Activated CD4-positive, CD25-positive, alpha-beta regulatory T cell (primary cell): ENCODE results near the gene SLC29A3.

Experiments
- DNase-seq, 4 experiments: peaks; one replicate each; lab custom pipeline; 2025; lab: John Stamatoyannopoulos, UW

Gene SLC29A3

GRCh38 chr10:71371750-71372166 is 52.7 kb downstream of the SLC29A3 start:
- no peak for DNase-seq

DNA sequence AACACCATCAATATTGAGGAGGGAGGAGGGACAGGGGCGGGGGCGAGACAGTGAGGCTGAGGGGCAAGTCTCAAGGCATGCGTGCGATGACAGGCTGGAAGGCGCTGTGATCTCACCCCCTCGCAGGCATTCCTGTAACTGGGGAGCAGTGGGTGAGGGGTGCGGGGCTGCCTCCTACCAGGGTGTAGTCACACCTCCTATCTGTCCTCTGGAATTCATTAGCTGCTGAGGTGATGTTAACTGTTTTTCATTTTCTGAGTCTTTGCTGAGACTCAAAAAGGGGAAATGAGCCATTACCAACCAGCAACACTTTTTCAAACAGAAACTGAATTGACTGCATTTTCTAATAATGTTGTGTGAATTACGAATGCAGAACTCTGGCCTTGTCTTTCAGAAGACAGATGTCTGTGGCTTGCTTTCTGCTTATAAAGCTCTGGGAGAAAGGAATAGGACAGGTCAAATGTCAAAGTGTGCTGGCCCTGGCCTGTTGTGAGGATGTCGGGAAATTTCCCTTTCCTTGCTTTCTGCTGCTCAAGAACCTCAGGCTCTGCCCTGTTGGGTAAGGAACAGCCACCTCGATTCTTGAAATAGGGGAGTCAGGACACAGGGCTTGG is 53.9 kb downstream of the SLC29A3 start:
- no peak for DNase-seq

GRCh38 chr10:71374481-71375233 is 55.6 kb downstream of the SLC29A3 start:
- DNase-seq = no peak

DNA sequence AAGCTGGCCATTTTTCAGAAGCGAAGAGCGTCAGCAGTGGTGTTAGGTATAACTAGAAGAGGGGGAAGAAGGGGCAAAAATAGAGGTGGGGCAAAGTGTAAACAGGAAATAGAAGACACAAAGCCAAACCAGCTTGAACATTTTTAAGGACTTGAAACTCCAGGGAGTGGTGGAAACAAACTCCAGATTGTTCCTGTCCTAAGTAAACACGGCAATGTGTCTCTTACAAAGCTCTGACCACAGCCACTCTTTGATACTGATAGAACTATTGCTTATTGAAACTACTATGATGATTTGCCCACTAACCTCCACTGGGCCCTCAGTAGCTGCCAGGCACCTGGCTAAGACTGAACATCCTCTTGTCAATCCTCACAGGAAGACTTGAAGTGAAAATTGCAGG is 56.9 kb downstream of the SLC29A3 start:
- no peak for DNase-seq

DNA sequence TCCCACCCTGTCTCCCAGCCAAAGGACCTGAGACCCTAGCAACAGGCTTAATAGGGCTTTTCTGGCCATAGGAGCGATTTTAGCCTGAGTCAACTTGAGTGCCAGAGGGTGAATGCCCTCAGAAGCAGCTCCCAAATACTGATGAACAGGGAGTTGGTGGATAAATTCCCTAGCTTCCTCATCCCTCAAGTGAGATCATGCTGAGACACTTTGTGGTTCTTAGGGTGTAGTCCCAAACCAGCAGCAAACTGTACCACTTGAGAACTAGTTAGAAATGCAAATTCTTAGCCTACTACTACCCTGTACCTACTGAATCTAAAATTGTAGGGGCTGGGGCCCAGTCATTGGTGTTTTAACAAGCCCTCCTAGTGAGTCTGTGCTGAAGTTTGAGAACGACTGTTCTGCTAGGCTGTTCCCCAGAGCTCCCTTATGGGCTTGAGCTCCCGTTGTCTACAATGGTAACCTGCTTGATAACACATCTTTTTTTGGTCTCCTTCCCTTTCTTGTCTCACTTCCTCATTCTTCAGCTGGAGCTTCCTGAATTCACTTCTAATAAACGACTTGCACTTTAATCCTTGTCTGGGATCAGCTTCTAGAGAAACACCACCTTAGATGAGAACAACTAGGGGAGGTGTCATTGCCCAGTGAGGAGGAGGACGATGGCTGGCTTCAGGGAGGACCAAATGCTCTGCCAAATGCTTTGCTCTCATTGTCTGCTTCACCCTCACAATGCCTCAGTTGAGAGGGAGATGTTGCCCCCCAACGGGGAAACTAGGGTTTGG is 59.5 kb downstream of the SLC29A3 start:
- no peak for DNase-seq

- no peak for DNase-seq
These were observed 60.2 kb downstream of the SLC29A3 start for GRCh38 chr10:71379118-71379766.

DNA sequence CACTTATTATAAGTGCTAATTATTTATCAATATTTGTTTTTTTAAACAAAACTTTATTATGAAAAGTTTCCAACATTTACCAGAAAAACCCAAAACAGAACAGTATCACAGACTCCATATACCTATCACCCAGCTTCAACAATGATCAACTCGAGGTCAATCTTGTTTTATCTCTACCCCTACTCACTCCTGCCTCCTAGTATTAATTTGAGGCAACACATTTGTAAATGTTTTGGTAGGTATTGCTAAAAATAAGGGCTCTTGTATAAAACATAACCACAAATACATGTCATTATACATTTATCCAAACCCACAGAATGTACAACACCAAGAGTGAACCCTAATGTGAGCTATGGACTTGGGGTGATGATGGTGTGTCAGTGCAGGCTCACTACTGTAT is 61.8 kb downstream of the SLC29A3 start:
- DNase-seq = no peak

DNA sequence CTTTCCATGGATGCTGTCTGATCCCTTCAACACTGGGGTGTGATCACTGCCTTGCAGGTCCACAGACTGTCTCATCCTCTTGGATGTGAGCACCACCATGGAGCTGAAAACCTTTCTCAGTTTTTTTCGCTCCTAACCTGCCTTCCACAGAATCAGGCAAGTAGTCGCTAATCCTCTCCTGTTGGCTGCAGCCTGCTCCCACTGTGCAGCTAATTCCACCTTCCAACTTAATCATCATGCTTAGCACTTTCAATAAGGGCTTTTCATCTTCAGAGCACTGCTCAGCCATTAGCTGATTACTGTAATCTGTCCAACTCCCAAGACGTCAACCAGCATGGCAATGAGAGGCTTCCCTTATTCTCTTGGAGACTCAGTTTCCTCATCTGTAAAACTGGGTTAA is 62.6 kb downstream of the SLC29A3 start:
- DNase-seq = no peak

- DNase-seq = no peak
These were observed 63.0 kb downstream of the SLC29A3 start for GRCh38 chr10:71382028-71382427.

- no peak for DNase-seq
These were observed 63.7 kb downstream of the SLC29A3 start for GRCh38 chr10:71382757-71383156.

GRCh38 chr10:71383972-71384687 is 65.1 kb downstream of the SLC29A3 start:
- DNase-seq = peak; percentile 22 to 64 (median 54)

DNA sequence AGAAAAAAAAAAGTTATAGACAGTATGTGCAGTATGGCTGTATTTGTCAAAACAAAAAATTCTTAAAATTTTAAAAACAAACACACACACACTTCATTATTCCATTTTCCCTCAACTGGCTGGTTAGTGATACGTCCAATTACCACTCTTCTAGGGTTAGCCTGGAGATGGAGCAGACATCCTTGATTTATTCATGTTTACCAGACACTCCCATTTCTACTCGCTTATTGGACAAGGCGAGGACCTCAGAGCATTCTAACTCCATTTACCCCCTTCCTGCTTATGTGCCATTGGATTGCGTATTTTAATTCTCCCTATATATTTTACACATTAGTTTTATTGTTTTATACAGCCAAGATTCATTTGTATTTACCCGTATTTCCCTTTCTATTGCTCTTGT is 69.1 kb downstream of the SLC29A3 start:
- DNase-seq = no peak

DNA sequence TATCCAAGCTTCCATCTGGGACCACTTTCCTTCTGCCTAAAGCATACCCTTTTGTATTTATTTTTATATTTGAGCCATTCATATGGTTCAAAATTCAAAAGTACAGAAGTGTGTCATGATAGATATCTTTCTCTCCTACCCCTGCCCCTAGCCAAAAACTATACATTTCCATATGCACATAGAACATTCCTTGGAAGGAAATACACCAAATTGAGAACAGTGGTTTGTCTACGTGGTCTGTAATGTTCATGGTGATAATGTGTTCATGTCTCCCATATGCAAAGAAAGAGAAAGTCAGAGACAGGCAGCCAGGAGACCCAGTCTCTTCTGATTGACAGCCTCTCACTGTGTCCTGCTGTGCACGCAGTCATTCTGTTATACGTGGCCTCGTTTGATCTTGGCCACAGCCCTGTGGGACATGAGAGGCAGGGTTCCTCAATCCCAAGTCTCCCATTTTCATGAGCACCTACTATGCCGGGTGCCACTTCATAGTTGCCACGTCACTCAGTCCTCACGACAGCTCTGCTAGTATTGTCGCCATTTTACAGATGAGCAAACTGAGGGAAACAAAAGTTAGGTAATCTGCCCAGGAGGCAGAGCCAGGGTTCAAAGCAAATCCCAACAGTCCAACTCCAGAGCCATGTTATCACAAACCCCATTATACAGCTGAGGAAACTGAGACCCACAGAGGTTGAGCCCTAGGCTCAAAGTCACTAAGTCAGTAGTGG is 69.7 kb downstream of the SLC29A3 start:
- DNase-seq = no peak

DNA sequence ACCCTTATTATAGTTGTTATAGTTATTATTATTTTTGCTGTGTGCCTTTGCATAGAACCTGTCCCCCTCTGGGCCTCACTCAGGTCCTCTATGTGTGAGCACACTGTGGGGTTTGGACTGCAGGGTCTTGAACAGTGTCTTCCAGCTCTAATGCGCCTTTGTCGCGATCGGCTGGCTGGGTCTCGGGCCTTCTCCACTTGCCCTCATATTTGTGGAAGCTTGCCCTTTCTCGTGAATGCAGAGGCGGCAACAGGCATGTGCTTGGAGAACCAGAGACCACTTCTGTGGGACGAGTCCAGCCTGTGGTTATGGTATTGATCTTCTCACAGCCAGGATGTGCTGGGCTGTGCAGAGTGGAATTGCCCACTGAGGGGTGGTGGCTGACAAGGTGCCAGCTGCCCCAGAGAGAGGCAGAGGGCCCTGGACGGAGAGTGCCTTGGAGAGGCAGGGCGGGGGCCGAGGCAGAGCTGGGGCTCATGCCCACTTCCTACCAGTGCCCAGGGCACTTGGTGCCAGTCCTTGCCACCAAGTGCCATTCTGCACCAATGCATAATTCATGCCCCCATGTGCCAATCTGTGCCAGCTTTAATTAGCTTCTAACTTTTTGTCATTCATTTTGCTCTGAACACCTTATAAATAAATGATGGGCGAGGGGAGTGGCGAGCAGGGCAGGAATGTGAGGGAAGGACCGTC is 70.9 kb downstream of the SLC29A3 start:
- no peak for DNase-seq

DNA sequence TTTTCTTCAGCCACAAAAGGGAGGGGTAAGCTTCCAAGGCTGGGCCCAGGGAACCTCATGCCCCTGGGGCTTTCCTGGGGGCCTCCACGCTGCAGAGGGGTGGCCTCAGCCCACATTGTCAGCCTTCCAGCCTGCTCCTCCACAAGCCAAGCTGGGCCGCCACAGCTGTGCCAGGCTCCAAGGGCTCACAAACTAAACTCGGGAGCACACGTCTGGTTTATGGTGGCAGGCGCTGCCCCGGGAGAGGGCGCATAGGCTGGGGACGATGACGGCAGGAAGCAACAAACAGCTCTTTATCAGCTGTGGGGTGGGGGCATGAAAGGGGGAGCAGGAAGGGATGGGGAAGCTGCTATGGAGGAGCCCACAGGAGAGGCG is 71.4 kb downstream of the SLC29A3 start:
- no peak for DNase-seq

DNA sequence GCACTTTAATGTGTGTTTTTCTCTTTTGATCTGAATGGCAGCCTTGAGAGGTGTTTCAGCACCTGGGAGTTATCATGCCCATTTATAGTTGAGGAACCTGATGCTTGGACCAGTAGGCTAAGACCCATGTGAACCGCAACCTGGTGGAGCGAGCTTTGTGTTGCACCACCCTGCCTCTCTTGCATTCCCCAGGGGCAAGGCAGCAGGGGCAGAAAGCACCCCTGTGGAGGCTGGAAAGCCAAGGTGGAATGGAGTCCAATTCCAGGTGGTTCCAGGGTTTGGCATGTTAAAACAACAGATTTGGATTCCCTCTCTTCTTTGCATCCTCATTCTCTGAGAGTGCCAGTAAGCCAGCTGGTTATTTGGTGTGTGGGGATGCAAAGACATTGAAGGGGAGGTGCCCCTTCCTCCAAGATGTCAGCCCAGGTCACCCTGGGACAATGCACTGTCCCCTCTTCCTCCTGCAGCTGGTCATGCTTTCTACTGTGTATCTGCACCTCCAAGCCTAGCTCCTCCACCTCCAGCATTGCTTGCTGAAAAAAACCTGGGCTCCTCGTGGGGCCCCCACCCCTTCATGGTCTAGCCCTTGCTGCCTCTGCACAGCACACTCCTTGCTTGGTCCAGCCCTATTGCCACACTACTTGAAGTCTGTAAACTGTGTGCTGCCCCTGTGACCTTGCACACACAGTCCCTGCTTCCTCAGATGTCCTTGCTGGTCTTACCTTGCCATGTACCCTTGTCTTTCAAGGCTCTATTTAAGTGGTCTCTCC is 72.0 kb downstream of the SLC29A3 start:
- no peak for DNase-seq

DNA sequence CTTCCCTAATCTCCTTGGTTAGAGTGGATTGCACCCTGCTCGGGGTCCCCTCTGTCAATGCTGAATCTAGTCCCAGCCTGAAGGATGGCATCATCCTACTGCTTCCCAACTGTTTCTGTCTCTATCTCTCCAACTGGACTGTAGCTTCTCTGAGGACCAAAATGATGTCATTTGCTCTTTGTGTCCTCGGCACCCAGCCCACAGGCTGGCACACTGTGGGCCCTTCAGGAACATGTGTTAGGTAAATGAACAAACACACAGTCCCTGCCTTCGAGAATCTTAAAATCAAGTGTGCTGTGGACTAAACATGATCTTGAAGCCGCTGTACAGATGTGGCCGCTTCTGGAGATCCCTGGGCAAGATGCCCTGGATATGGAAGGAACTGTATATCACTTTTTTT is 72.6 kb downstream of the SLC29A3 start:
- no peak for DNase-seq

DNA sequence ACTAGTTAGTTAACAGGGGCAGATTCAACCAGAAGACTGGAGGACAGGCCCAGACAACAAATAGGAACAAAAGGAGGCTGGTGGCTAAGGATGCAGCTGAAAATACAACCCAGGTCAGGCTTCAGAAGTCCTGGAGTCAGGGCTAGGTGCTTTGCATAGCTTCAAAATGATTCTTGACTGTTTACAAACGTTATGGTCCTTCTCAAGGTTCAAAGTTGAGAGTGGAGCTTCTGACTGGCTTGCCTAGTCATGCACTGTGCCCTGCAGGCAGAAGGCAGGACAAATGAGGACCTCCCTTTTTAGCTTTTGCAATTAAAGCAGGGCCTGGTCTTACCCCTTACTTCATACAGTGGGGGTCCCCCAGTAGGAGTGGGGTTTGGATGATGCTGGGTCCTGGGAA is 73.2 kb downstream of the SLC29A3 start:
- no peak for DNase-seq

DNA sequence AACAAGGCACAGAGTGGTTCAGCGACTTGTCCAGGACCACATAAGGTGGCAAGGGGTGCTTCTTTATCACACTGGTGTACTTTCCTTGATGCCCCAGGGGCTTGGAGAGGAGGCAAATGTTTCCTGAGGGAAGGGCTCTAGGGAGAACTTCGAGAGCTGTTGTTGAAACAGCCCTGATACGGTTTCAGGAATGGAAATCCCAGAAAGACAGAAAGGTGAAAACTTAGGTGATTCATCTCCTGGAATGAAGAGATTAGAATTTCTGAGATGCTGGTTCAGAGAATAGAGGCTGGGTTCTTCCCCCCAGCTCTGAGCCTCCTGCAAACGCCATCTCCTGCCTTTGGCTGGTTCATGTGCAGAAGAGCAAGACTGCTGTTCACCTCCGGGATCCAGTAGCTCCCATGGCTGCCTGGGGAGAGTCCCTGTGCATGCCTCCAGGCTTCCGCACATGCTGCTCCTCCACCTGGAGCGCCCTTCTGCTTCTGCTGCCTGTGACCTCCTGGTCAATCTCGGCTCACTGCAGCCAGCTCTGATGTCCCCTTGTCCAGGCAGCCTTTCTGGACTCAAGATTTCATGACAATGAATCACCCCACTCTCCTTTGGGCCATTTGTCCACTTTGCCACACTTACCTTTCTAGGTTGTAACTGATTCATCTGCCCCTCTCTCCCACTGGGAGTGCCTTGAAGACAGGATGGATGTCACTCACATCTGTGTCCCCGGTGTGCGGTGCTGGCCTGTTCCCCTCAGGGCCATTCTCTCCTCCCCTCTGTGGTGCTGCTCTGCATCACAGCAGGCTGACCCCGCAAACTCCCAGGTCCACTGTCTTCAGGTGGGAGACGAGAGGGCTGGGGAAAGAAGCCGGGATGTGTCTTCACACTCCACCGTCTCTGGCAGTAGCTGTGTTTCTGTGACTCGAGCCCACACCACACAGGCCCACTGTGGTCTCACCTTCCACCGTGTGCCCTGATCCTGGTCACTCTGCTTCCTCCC is 74.0 kb downstream of the SLC29A3 start:
- DNase-seq = no peak
